Esophagus muscularis mucosa (tissue), 4 donors: ENCODE measurements around the gene OPN4. TPM values are rescaled to one million over a fixed set of nuclear protein-coding genes. Genes with fewer than 3 reads are reported as not detected.

Experiments used
- DNase-seq: peaks from one replicate; pipeline ENCODE4 v3.0.0-alpha.2; 2017; ENCODE audit errors: extremely low spot score
- H3K27ac ChIP-seq, 4 donors: fragments of 200-600 bp; sonication (generic); replicated peaks in 1 of 4; 1 replicate in 3 of 4; 2 replicates in 1 of 4; pipeline ENCODE4 v1.5.1; 2016 to 2019; ENCODE audit warnings: mild to moderate bottlenecking in 1 of 4
- H3K27me3 ChIP-seq, 4 donors: fragments of 200-600 bp; sonication (generic); one replicate each; pipeline versions ENCODE4 v1.5.1 to v1.6.0; 2016 to 2019
- H3K36me3 ChIP-seq, 4 donors: fragments of 200-600 bp; sonication (generic); one replicate each; pipeline ENCODE4 v1.5.1; 2016 to 2019
- H3K4me1 ChIP-seq, 4 donors: fragments of 200-600 bp; sonication (generic); one replicate each; pipeline ENCODE4 v1.5.1; 2016 to 2019
- H3K4me3 ChIP-seq, 4 donors: fragments of 200-600 bp; sonication (generic); 1 replicate in 2 of 4; 2 replicates in 2 of 4; pipeline ENCODE4 v1.5.1; 2016 to 2019; ENCODE audit warnings: mild to moderate bottlenecking in 4 of 4, moderate library complexity in 1 of 4
- H3K9me3 ChIP-seq, 4 donors: fragments of 200-600 bp; sonication (generic); 1 replicate in 3 of 4; 2 replicates in 1 of 4; pipeline ENCODE4 v1.5.1; 2016 to 2019
- CTCF ChIP-seq, 3 experiments: fragments of 200-600 bp in 2 of 3; fragments of 450-650 bp in 1 of 3; sonication (generic) in 2 of 3; IDR thresholded peaks; one replicate each; pipeline ENCODE4 v1.5.1; 2017 to 2019; ENCODE audit warnings: antibody characterized with exemption in 3 of 3, mild to moderate bottlenecking in 2 of 3, moderate library complexity in 1 of 3
- EP300 ChIP-seq: sonication (generic); formaldehyde crosslinking; IDR thresholded peaks from one replicate; pipeline ENCODE4 v1.6.1; 2017; ENCODE audit warnings: antibody characterized with exemption
- POLR2A ChIP-seq: fragments of 450-650 bp; IDR thresholded peaks from one replicate; pipeline ENCODE4 v1.6.1; 2017; ENCODE audit warnings: antibody characterized with exemption, moderate library complexity, mild to moderate bottlenecking, low read depth
- POLR2AphosphoS5 ChIP-seq, 2 donors: sonication (generic); formaldehyde crosslinking; IDR thresholded peaks; one replicate each; pipeline ENCODE4 v1.6.1; 2017; ENCODE audit warnings: antibody characterized with exemption in 2 of 2
- WGBS: methylation state at CpG from one replicate; pipeline ENCODE4 v1.1.5; 2018; 5-methylcytosine and 5-hydroxymethylcytosine counted together
- intact Hi-C: fragments of 100-400 bp; cut with DNase I; formaldehyde crosslinking; loops from one replicate; pipeline ENCODE4 v1.15.1; 2023
- total RNA-seq, 4 donors: library from RNA; depleted of rRNA; stranded (reverse); fragments of >200 nt; gene quantifications; one replicate each; pipeline versions ENCODE4 v1.1.0 to v1.2.1, GENCODE V29; 2016

OPN4 gene
- total RNA-seq, 4 donors from 2014 or later, result 0.32 TPM; not detected in 3

DNA sequence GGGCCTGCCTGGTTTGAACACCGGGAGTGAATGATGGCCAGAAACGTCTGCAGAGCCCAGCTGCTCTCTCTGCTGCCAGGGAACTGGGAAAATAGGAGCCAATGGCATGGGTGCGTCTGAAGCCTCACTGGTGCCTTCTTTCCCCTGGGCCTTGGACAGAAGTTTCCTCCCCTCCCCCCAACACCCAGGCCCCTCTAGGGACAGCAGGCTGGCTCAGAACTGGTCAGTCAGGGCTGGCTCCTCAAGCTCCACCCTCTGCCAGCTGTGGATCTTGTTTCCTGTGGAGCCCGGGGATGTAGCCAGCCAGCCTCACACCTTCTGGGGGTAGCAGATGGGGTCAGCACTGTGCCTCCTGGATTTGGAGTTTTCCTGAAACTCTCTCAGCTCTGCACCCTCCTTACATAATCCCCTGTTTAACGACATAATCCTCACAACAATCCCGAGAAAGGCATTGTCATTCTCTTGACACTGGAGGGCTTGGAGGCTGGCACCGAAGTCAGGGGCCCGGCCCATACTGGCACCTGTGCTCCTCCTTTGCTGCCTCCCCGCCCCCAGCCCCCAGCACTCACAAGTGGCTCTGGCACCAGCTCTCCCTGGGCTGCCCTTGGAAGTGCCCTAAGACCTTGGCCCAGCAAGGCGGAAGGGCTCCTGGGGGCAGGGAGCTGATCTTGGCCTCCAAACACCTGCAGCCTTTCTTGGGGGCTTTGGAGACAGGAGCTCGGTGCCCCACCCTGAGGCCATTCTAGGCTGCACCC is 19.7 kb downstream of the OPN4 start:
- no peak overlapping the region for H3K4me3 ChIP-seq
- peaks cover 54 to 98% (median 89%) of the 10 kb centered on the region in 4 donors for H3K4me1 ChIP-seq
- DNase-seq, result no peak
- H3K27ac ChIP-seq, result peak overlapping the region; percentile 86 to 94 (median 92)
- peaks cover 0 to 63% (median 0%) of the 10 kb centered on the region in 4 donors for H3K36me3 ChIP-seq
- no peak for TF ChIP-seq EP300
- TF ChIP-seq CTCF (IDR thresholded peaks at IDR 0.05), result no peak
- peak in 1 of 2 donors; percentile 23 for TF ChIP-seq POLR2AphosphoS5 (IDR thresholded peaks at IDR 0.05)
- no peak for TF ChIP-seq POLR2A
- no peaks in the 10 kb centered on the region for H3K9me3 ChIP-seq
- intact Hi-C loops, result no loop called here
- H3K27me3 ChIP-seq, result no peaks in the 10 kb centered on the region
- 41% methylated on average over 7 of the region's 11 CpGs for WGBS

GRCh38 chr10:86674912-86675311 is 20.6 kb downstream of the OPN4 start:
- WGBS, result 60% methylated on average over 1 of the region's 3 CpGs
- DNase-seq, result no peak
- H3K9me3 ChIP-seq, result no peaks in the 10 kb centered on the region
- no peak for TF ChIP-seq POLR2A
- TF ChIP-seq EP300, result no peak
- no peak for TF ChIP-seq CTCF (IDR thresholded peaks at IDR 0.05)
- TF ChIP-seq POLR2AphosphoS5 (IDR thresholded peaks at IDR 0.05), result no peak
- H3K27ac ChIP-seq, result peak overlapping the region; percentile 86 to 94 (median 92)
- no peaks in the 10 kb centered on the region for H3K27me3 ChIP-seq
- peaks cover 63 to 99% (median 88%) of the 10 kb centered on the region in 4 donors for H3K4me1 ChIP-seq
- intact Hi-C loops, result no loop called here
- no peak overlapping the region for H3K4me3 ChIP-seq
- H3K36me3 ChIP-seq, result peaks cover 0 to 63% (median 1%) of the 10 kb centered on the region in 4 donors

DNA sequence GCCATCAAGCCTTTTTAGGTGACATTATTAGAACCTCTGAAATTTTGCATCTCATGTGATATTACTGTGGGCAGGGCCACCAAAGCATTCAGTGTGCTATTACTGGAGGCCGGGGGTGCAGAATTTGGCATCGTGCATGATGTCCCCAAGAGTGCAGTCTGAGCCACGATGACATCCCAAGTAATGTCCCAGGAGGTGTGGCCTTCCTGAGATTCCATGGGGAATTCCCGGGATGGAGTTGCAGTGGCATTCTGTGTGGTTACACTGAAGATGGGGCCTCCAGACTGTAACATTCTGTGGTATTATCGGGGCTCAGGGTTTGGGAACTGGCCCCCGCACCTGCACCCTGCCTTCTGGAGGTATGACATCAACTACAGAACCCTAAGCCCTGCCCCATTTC is 23.0 kb downstream of the OPN4 start:
- peak overlapping the region; percentile 86 to 94 (median 92) for H3K27ac ChIP-seq
- no peak for DNase-seq
- no peak overlapping the region for H3K4me3 ChIP-seq
- H3K27me3 ChIP-seq, result no peaks in the 10 kb centered on the region
- no peaks in the 10 kb centered on the region for H3K9me3 ChIP-seq
- WGBS, result no CpG with 5 or more reads among the region's 6 CpGs
- no peak for TF ChIP-seq POLR2AphosphoS5 (IDR thresholded peaks at IDR 0.05)
- no peak for TF ChIP-seq POLR2A
- TF ChIP-seq EP300, result no peak
- H3K4me1 ChIP-seq, result peaks cover 85 to 99% (median 88%) of the 10 kb centered on the region in 4 donors
- peaks cover 0 to 70% (median 14%) of the 10 kb centered on the region in 4 donors for H3K36me3 ChIP-seq
- intact Hi-C loops, result no loop called here

GRCh38 chr10:86678999-86679792 is 24.8 kb downstream of the OPN4 start:
- no peak for DNase-seq
- H3K9me3 ChIP-seq, result no peaks in the 10 kb centered on the region
- no peaks in the 10 kb centered on the region for H3K27me3 ChIP-seq
- no peak overlapping the region for H3K4me3 ChIP-seq
- H3K4me1 ChIP-seq, result peaks cover 85 to 99% (median 88%) of the 10 kb centered on the region in 4 donors
- peak overlapping the region; percentile 84 to 91 (median 86) for H3K27ac ChIP-seq
- TF ChIP-seq CTCF (IDR thresholded peaks at IDR 0.05) (no peak), POLR2A (no peak), POLR2AphosphoS5 (IDR thresholded peaks at IDR 0.05) (no peak)
- 75% methylated on average over 9 of the region's 13 CpGs for WGBS
- peaks cover 0 to 64% (median 15%) of the 10 kb centered on the region in 4 donors for H3K36me3 ChIP-seq
- intact Hi-C loops, result no loop called here

- Histone ChIP-seq H3K27me3 (no peaks in the 10 kb centered on the region), H3K9me3 (no peaks in the 10 kb centered on the region), H3K4me1 (peaks cover 82 to 99% (median 87%) of the 10 kb centered on the region in 4 donors), H3K36me3 (peaks cover 0 to 48% (median 17%) of the 10 kb centered on the region in 4 donors), H3K4me3 (no peak overlapping the region), H3K27ac (peak overlapping the region; percentile 84 to 91 (median 86))
- intact Hi-C loops, result loop anchor here (5.0 kb wide), 1 partner anchor 159 kb away; the partner anchor contains the start of gene WAPL
- WGBS, result 76% methylated on average over 11 of the region's 14 CpGs
- TF ChIP-seq POLR2AphosphoS5 (IDR thresholded peaks at IDR 0.05) (peak in 1 of 2 donors; percentile 42), EP300 (no peak)
- no peak for DNase-seq
Observed at GRCh38 chr10:86681047-86681446, 26.7 kb downstream of the OPN4 start.
